ENCODE data around the gene THEM5.

THEM5 gene

GRCh38 chr1:151798571-151798970 lies 54.9 kb downstream of the THEM5 start:
- no peak for DNase-seq
